ENCODE data around the gene CWF19L2.
"Not testable (repeated sequence)": the region's sequence is repeated elsewhere in the genome, so short reads cannot be mapped to it uniquely, and the experiment has no call there.

Gene CWF19L2

GRCh38 chr11:107430525-107430924 lies 27.1 kb downstream of the CWF19L2 start:
- no peak for DNase-seq

- no peak for DNase-seq
Observed at GRCh38 chr11:107427569-107428180, 29.9 kb downstream of the CWF19L2 start.

- no peak for DNase-seq
Observed at GRCh38 chr11:107413352-107413751, 44.3 kb downstream of the CWF19L2 start.

GRCh38 chr11:107408762-107409211 lies 48.8 kb downstream of the CWF19L2 start:
- DNase-seq: no peak

GRCh38 chr11:107405260-107405659 lies 52.4 kb downstream of the CWF19L2 start:
- DNase-seq: no peak

- not testable (repeated sequence) for DNase-seq
Observed at GRCh38 chr11:107401131-107401530, 56.5 kb downstream of the CWF19L2 start.

GRCh38 chr11:107397357-107397756 lies 60.3 kb downstream of the CWF19L2 start:
- no peak for DNase-seq

- DNase-seq: no peak
Observed at GRCh38 chr11:107392611-107393010, 65.0 kb downstream of the CWF19L2 start.

- DNase-seq: not testable (repeated sequence)
Observed at GRCh38 chr11:107390701-107391100, 66.9 kb downstream of the CWF19L2 start.

GRCh38 chr11:107387666-107388065 lies 70.0 kb downstream of the CWF19L2 start:
- DNase-seq: no peak

GRCh38 chr11:107385361-107385981 lies 72.2 kb downstream of the CWF19L2 start:
- no peak for DNase-seq

GRCh38 chr11:107384144-107384852 lies 73.3 kb downstream of the CWF19L2 start:
- DNase-seq: no peak

- no peak for DNase-seq
Observed at GRCh38 chr11:107372439-107372838, 85.2 kb downstream of the CWF19L2 start.

GRCh38 chr11:107370390-107370789 lies 87.2 kb downstream of the CWF19L2 start:
- DNase-seq: no peak

- no peak for DNase-seq
Observed at GRCh38 chr11:107359701-107360100, 97.9 kb downstream of the CWF19L2 start.

GRCh38 chr11:107357877-107358276 lies 99.7 kb downstream of the CWF19L2 start:
- no peak for DNase-seq

- DNase-seq: no peak
Observed at GRCh38 chr11:107354780-107355179, 102.8 kb downstream of the CWF19L2 start.

GRCh38 chr11:107337917-107338316 lies 119.7 kb downstream of the CWF19L2 start:
- DNase-seq: no peak

GRCh38 chr11:107331728-107332127 lies 125.9 kb downstream of the CWF19L2 start:
- no peak for DNase-seq

- no peak for DNase-seq
Observed at GRCh38 chr11:107329164-107329563, 128.5 kb downstream of the CWF19L2 start.

GRCh38 chr11:107316426-107316825 lies 141.2 kb downstream of the CWF19L2 start:
- DNase-seq: no peak

- no peak for DNase-seq
Observed at GRCh38 chr11:107307991-107308390, 149.6 kb downstream of the CWF19L2 start.

- no peak for DNase-seq
Observed at GRCh38 chr11:107301878-107302277, 155.7 kb downstream of the CWF19L2 start.

- DNase-seq: peak; percentile 8
Observed at GRCh38 chr11:107293677-107294344, 163.8 kb downstream of the CWF19L2 start.

All from NCI-H1105 (cell line).